Hematopoietic multipotent progenitor cell treated with erythropoietin and hydrocortisone succinate and interleukin-3 and kit ligand, for 17 days (in vitro differentiated cells): Measurements from ENCODE around the gene PRPF6.

Experiments used
- DNase-seq: peaks from one replicate; pipeline ENCODE4 v3.0.0-alpha.2; 2015; ENCODE audit warnings: low spot score

Gene PRPF6, protein sequence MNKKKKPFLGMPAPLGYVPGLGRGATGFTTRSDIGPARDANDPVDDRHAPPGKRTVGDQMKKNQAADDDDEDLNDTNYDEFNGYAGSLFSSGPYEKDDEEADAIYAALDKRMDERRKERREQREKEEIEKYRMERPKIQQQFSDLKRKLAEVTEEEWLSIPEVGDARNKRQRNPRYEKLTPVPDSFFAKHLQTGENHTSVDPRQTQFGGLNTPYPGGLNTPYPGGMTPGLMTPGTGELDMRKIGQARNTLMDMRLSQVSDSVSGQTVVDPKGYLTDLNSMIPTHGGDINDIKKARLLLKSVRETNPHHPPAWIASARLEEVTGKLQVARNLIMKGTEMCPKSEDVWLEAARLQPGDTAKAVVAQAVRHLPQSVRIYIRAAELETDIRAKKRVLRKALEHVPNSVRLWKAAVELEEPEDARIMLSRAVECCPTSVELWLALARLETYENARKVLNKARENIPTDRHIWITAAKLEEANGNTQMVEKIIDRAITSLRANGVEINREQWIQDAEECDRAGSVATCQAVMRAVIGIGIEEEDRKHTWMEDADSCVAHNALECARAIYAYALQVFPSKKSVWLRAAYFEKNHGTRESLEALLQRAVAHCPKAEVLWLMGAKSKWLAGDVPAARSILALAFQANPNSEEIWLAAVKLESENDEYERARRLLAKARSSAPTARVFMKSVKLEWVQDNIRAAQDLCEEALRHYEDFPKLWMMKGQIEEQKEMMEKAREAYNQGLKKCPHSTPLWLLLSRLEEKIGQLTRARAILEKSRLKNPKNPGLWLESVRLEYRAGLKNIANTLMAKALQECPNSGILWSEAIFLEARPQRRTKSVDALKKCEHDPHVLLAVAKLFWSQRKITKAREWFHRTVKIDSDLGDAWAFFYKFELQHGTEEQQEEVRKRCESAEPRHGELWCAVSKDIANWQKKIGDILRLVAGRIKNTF

GRCh38 chr20:63980806-63981728 lies at the start of gene PRPF6:
Gene PRPF6, plus strand, starts transcription at chr20:63981132. Its CDS starts 114 bp downstream, at chr20:63981246.
- DNase-seq = peak; percentile 97

- DNase-seq = no peak
Measured at GRCh38 chr20:63931735-63932134, 49.2 kb upstream of the PRPF6 start.

DNA sequence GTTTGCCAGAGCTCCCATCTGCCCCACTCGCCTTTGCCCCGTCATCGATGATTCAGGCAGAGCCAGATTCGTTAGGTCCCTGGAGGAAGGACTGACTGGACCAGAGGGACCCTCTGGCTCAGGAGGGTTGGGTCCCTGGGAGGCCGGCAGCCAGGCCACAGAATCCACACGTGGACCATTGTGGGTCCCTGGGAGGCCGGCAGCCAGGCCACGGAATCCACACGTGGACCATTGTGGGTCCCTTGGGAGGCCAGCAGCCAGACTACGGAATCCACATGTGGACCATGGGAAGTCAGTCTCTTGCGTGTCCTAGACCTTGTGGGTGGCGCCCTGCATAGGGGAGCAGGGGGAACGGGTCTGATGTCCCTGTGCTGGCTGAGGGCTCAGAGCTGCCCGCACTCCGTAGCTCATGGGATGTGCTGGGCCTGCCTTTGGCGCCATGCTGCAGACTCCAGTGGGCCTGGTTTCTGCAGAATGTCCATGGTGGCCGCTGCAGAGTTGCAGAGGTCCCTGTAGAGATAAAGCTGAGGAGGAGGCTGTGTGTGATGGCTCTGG lies 48.2 kb upstream of the PRPF6 start:
- no peak for DNase-seq

DNA sequence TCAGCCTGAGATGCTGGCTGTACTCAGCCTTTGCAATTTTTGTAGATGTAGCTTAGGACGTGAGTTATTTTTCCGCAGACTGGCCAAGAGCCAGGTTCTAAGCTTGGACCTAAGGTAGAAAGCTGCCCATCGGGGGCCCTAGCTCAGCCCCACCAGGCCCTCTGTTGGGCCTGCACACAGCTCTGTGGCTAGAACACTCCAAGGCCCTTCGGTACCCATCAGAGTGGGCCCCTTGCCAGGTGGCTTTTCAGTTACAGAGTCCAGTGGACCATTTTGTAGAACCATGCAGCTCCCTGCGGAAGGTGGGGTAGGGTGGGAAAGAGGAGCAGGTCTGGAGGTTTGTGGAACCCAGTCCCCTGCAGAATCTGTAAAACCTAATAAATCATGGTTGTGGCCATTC lies 47.3 kb upstream of the PRPF6 start:
- no peak for DNase-seq

DNA sequence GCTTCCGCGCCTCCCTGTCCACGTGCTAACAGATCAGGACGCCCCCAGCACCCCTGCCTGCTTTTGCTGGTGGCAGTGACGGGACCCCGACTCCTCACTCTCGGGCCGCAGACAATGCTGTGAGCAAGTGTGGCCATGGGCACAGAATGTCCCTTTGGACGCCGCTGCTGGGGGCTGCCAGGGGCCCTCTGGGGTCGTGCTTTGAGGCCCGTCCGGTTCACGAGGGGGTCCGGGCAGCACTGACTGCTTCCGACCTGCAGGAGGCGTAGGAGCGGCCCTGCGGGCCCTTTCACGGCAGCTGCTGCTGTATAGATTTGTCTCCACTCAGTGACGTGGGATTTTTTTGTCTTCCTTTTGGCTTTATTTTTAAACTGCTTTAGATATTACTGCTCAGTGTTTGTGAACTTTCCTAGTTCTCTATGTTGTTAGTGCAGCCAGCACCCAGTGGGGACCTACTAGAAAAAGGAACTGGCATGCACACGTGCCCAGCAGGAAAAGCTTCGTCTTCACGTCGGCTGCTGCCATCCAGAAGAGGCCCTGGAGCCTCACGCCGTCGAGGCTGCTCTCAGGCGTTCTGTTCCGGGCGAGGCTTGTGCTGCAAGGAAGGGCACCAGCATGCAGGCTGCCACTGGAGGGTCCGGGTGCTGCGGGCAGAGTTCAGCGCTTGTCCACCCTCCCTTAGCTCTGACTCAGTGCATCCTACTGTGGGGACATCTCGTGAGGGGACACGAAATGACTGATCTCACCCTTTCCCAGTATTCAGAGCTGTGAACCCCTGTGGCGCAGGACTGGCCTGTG lies 46.5 kb upstream of the PRPF6 start:
- no peak for DNase-seq

- DNase-seq = no peak
Measured at GRCh38 chr20:63935447-63935846, 45.5 kb upstream of the PRPF6 start.

DNA sequence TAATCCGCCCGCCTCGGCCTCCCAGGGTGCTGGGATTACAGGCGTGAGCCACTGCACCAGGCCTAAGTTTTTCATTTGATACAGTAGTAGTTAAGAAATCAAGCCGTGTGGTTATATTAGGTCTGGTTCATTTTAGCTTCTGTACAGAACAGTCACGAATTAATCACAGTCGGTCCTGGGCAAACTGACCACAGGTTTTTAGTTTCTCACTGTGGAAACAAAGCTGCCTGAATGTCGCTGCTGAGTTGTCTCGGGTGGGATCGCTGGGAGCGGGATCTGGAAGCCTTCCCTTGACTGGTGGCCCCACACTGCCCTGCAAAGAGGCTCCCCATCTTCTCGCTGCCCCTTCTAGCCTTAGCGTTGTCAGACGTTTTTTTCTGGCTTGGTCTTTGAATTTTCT lies 43.3 kb upstream of the PRPF6 start:
- DNase-seq = no peak

DNA sequence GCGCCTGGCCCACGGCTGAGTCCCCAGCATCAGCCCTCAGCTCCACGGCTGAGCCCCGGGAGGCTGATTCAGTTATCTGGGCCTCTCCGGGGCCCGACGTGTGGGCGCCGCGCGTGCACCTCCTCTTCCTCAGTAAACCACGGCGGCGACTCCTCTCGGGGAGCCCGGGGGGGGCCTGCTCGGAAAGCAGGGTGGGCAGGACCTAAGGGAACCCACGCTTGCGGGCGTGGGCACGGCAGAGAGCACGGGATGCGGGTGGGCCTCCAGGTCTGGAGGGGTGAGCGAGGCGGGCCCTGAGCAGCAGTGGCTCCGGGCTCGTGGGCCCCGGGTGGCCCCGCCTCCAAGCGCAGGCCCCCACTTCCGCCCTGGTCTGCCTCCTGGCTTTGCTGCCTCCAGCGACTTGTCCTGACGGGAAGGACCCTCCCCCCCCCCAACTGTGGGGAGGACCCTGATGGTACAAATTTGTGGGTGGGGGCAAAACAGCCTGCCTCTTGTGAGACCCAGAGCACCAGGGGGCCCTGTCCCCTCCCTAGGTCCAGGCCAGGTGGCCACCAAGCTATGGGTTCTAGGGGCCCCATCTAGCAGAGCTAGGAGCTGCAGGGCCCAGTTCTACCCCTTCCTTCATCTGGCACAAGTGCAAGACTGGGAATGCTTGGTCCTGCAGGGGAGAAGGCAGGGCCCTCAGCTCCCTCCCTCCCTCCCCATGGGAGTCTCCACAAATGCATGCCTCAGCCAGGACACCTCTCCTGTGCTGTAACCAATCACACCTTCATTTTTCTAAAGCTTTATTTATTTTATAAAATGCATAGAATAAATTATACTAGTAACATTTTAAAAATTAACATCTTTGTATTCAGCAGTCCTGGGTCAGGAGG lies 41.6 kb upstream of the PRPF6 start:
- DNase-seq = no peak

DNA sequence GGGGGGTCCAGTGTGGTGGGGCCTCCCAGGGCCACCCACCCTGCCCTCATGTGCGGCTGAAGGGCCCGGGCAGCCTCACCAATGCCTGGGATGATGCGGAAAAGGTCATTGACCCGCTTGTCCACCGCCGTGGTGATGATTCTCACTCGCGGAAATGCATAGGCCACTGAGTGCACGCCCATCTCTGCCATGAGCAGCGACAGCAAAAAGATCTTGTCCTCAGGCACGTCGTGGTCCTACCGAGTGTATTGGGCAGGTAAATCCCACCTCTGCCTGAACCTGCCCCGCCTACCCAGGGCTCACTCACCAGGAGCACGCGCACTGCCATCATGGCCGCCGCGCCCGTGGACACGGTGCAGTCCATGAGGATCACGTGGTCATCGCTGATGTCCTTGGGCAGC lies 40.9 kb upstream of the PRPF6 start:
- no peak for DNase-seq

DNA sequence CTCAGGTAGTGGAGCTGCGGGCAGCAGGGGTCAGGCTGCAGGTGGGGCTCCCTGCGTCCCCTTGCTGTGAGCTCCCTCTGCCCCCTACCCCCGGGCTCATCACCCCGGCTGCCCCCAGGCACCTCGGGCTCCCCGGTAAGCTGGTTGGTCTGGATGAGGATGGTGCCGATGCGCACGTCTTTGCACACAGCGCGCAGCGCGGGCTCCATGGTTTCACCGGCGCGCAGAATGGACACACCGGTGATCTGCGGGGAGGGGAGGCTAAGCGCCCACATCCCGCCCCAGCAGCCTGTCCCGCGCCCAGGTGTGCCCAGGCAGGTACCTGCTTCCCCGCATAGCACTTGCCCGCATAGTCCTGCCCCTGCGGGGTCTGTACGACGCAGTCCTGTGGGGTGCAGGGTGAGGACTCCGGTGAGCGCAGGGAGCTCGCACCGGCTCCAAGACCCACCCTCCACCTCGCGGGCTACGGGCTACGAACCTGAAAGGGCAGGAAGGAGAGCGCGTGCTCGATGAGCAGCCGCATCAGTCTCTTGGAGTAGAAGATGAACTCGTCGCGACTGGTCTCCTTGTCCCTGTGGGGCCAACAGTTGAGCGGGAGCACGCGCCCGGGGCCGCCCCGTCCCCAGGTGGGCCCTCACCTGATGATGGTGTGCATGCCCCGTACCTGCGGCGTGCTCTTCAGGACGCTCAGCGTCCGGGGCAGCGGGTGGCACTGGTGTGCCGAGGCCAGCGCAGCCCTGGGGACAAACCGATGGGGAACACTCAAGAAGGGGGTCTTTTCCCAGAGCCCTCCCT lies 40.3 kb upstream of the PRPF6 start:
- DNase-seq = no peak

DNA sequence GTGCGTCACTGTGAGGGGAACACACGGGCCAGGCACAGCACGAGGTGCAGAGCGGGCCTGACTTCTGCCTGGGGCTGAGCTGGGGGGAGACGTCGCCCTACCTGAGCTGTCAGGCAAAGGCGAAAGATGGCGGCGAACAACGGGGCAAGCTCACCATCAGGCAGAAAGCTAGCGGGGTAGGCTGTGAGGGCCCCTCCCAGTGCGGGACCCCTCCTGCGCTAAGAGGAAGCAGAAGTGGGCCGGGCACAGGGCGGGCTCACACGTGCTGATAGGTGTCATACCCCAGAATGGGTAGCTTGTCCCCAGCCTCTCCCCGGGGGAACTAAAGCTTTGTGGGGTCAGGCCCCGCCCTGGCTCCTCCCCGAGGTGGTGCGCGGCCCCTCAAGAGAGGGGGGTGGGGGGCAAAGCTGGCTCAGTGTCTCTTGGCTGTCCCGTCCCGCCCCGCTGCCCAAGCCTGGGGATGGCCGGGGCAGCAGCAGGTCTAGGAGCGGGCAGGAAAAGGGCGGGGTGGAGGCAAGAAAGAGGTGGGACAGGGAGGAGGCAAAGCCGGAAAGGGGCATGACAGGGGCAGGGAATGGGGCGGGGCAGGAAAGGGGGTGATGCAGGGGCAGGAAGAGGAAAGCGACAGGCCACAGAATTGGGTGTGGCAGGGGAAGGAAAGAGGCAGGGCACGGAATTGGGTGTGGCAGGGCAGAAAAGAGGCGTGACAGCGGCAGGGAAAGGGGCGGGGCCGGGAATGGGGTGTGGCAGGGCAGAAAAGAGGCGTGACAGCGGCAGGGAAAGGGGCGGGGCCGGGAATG lies 39.5 kb upstream of the PRPF6 start:
- peak; percentile 51 for DNase-seq

DNA sequence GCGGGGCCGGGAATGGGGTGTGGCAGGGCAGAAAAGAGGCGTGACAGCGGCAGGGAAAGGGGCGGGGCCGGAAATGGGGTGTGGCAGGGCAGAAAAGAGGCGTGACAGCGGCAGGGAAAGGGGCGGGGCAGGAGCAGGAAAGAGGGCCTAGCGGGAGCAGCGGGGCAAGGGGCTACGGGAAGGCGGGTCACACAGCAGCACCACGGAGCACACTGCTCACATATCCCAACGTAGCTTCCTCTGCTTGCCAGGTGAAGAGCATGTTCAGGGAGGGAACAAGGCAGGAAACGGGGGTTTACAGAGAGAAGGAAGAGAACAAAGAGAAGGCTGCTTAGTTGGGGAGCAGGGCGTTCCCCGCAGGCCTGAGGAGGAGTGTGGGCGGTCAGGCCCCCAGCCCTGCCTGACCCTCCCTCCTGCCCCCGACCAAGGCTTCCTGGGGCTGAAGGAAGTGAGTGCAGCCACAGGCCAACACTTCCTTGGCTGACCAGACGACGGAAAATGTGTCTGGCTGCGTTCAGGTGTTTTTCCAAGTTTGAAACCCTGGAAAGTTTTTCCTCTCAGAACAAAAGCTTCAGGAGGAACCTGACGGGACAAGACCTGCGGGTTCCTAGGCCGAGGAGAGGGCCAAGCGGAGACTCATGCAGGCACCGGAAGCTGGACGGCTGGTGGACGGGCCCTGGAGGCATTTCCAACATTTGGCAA lies 38.5 kb upstream of the PRPF6 start:
- peak; percentile 31 for DNase-seq

DNA sequence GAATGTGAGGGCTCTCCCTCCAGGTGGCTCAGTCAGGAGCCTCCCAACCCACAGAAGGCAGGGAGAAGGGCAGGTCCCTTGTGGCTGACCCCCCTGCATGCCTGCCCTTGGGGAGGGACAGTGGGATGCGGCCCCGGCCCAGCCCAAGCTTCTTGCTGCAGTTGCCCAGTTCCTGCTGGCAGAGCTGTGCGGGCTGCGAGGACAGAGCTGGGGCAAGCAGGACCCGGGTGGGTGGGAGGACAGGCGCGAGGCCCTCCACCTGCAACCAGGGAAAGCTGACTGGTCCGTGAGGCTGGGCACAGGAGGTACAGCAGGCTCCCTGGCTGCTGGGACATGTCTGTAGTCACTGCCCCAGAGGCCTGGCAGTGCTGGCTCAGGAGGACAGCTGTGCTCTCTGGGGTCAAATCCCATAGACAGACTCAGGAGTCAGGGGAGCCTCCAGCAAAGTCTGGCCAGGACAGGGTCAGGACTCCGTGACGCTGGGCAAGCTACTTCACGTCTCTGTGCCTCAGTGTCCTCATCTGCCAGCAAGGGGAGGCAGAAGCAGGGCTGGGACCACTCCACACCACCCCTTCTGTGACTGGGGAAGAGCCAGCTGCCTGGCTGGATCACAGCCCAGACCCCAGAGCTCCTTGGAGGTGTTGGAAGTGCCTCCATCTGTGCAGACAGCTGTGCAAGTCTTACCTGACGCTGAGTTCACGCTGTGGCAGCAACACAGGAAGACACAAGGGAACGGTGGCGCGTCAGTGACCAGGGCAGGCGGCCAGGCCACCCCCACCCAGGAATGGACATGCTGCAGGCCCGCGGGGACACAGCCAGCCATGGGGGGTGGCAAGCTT lies 37.7 kb upstream of the PRPF6 start:
- DNase-seq = no peak

DNA sequence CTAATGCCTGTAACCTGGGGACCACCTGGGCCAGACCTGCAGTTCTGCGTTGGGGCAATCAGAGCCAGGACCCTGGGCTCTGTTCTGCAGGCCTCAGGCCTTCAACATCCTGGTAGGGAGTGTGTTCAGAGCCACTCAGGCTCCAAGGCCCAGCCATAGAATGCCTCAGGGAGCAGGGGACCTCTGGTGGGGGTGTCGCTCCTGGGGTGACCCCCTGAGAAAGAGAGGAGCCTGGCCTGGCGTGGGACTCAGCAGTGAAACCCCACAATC lies 37.2 kb upstream of the PRPF6 start:
- no peak for DNase-seq

DNA sequence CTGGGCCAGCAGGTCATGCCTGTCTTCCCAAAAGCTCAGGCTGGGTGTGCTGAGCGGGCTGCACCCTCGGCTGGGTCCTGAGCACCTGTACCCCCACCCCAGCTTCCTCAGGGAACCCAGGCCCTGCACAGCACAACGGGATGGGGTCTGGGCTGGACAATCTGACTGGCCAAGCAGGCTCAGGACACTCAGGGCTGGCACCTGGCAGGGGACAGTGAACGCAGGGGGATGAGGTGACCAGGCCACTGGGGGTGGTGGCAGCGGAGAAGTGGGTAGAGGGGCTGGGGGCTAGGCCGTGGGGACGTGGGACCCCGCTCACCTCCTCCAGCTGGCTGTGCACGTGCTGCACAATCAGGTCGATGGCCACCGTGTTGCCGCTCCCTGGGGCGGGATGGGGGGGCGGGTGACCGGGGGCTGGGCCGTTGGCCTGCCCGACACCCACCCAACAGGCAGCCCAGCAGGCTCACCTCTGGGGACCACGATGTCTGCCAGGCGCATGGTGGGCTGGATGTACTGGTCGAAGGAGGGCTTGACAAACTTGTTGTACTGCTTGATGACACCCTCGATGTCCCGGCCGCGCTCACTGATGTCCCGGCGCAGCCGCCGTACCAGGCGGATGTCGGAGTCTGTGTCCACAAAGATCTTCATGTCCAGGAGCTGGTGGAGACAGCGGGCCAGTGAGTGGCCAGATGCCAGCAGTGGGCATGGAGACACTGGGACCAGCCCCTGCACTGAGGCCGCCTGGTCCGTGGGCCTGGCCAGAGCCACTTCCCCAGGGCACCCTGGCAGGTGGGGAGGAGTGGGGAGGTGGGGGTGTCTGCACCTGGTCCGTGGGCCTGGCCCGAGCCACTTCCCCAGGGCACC lies 36.6 kb upstream of the PRPF6 start:
- no peak for DNase-seq
